HG03095 (cell line): ENCODE data around the gene LRIF1.

Source experiments
- ATAC-seq: cut with Tn5 transposase; IDR thresholded peaks from one replicate; pipeline ENCODE4 v1.9.1; 2021; ENCODE audit warnings: moderate library complexity; ENCODE audit not compliant: unreplicated experiment

The LRIF1 gene

DNA sequence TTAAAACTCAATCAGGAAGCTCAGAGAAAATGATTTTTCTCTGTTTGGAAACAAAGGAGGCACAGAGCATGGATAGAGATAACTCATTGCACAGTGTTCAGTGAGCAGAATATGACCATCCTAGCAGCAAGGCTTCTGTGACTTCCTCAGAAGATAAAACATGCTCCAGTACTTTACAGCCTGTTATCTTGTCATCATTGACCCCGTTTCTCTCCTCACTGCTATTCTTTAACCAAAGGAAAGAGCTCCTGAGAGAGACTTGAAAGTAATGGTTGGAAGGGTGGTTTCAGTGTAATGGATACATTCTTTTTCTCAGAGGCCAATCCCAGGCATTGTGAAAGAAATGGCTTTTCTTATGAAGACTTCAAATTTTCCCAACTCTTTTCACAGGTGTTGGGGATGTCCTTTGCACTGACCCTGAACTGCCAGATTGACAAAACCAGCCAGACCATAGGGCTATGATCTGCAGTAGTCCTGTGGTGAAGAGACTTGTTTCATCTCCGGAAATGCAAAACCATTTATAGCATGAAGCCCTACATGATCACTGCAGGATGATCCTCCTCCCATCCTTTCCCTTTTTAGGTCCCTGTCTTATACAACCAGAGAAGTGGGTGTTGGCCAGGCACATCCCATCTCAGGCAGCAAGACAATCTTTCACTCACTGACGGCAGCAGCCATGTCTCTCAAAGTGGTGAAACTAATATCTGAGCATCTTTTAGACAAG, 64.8 kb downstream of the LRIF1 start:
- ATAC-seq: no peak

DNA sequence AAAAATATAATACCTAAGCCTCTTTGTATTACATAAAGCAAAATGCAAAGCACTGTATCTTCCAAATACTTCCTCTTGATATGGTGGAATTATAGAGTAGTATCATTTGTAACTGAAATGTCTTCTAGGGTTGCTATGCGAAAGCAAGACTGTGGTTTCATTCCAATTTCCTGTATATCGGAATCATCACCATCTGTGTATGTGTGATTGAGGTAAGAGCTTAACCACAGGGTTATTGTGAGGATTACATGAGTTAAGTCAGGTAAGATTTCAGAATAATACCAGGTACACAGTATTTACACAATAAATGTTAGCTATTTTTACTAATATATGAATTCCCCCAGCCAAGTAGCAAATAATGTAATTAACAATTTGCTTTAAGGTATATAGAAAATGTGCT, 66.0 kb downstream of the LRIF1 start:
- ATAC-seq: no peak
